ENCODE results near the gene THBS2.
"Not testable (repeated sequence)": the region's sequence is repeated elsewhere in the genome, so short reads cannot be mapped to it uniquely, and the experiment has no call there.

The THBS2 gene

DNA sequence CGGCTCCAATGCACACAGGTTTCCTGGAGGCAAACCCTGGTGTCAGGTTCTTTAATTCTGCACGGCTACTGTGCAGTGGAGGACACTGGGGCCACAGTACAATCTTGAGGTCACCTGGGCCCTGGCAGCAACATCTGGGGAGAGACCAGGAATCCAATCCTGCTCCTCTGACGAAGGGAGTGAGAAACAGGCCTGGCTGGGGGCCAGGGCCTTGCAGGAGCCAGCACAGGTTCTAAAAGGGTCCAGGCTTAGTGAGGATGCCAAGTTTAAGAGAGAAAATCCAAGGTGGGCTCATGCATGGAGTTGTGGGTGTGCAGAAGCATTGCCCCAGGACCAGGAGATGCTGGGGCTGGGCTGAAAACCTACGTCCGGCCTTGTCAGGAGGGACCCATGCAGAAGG, 12.6 kb upstream of the THBS2 start:
- no peak overlapping the region for H3K4me3 ChIP-seq (ENCODE audit: low read length)
- H3K27ac ChIP-seq (ENCODE audit: low read depth, low read length): no peak overlapping the region
- H3K23ac ChIP-seq (ENCODE audit: low read length): no peak overlapping the region
- no CpG with 5 or more reads among the region's 5 CpGs for WGBS (ENCODE audit: extremely low coverage, insufficient coverage, low lambda C conversion rate)
- no peaks in the 10 kb centered on the region for H3K79me1 ChIP-seq (ENCODE audit: low read length)
- no peak overlapping the region for H2AK5ac ChIP-seq (ENCODE audit: low read length)
- no peak overlapping the region for H3K4ac ChIP-seq (ENCODE audit: low read depth, low read length)
- no peaks in the 10 kb centered on the region for H3K79me2 ChIP-seq (ENCODE audit: control insufficient read depth, insufficient read depth, low read length)
- no peak for DNase-seq
- H3K36me3 ChIP-seq (ENCODE audit: control insufficient read depth, insufficient read depth, low read length): no peaks in the 10 kb centered on the region
- H4K5ac ChIP-seq (ENCODE audit: low read length): no peak overlapping the region
- H3K4me1 ChIP-seq (ENCODE audit: control insufficient read depth, low read depth, low read length): no peaks in the 10 kb centered on the region
- H3K18ac ChIP-seq (ENCODE audit: low read length): no peak overlapping the region
- no peak overlapping the region for H3K4me2 ChIP-seq (ENCODE audit: low read length)
- no peak overlapping the region for H3K56ac ChIP-seq (ENCODE audit: low read length)
- H4K8ac ChIP-seq (ENCODE audit: low read depth, low read length): no peak overlapping the region
- no peak overlapping the region for H3K9ac ChIP-seq (ENCODE audit: low read length)
- H2BK15ac ChIP-seq (replicated peaks; ENCODE audit: low read depth): no peak overlapping the region
- no peaks in the 10 kb centered on the region for H3K27me3 ChIP-seq (ENCODE audit: insufficient read depth, low read length, poor library complexity)
- H2BK120ac ChIP-seq (ENCODE audit: low read depth, low read length): no peak overlapping the region
- H2BK5ac ChIP-seq (ENCODE audit: low read length): no peak overlapping the region

GRCh38 chr6:169265486-169266131, 12.0 kb upstream of the THBS2 start:
- no peak overlapping the region for H3K4me2 ChIP-seq (ENCODE audit: low read length)
- no peaks in the 10 kb centered on the region for H3K79me2 ChIP-seq (ENCODE audit: control insufficient read depth, insufficient read depth, low read length)
- no peak overlapping the region for H3K18ac ChIP-seq (ENCODE audit: low read length)
- H3K4ac ChIP-seq (ENCODE audit: low read depth, low read length): no peak overlapping the region
- no peak overlapping the region for H4K8ac ChIP-seq (ENCODE audit: low read depth, low read length)
- no CpG with 5 or more reads among the region's 12 CpGs for WGBS (ENCODE audit: extremely low coverage, insufficient coverage, low lambda C conversion rate)
- no peak overlapping the region for H2AK5ac ChIP-seq (ENCODE audit: low read length)
- no peak overlapping the region for H3K9ac ChIP-seq (ENCODE audit: low read length)
- H3K27ac ChIP-seq (ENCODE audit: low read depth, low read length): no peak overlapping the region
- no peak overlapping the region for H2BK5ac ChIP-seq (ENCODE audit: low read length)
- no peak for DNase-seq
- no peak overlapping the region for H4K5ac ChIP-seq (ENCODE audit: low read length)
- no peak overlapping the region for H3K23ac ChIP-seq (ENCODE audit: low read length)
- H3K36me3 ChIP-seq (ENCODE audit: control insufficient read depth, insufficient read depth, low read length): no peaks in the 10 kb centered on the region
- no peaks in the 10 kb centered on the region for H3K79me1 ChIP-seq (ENCODE audit: low read length)
- H2BK15ac ChIP-seq (replicated peaks; ENCODE audit: low read depth): no peak overlapping the region
- H3K56ac ChIP-seq (ENCODE audit: low read length): no peak overlapping the region
- H3K27me3 ChIP-seq (ENCODE audit: insufficient read depth, low read length, poor library complexity): no peaks in the 10 kb centered on the region
- no peaks in the 10 kb centered on the region for H3K4me1 ChIP-seq (ENCODE audit: control insufficient read depth, low read depth, low read length)
- H2BK120ac ChIP-seq (ENCODE audit: low read depth, low read length): no peak overlapping the region
- no peak overlapping the region for H3K4me3 ChIP-seq (ENCODE audit: low read length)

- Histone ChIP-seq H3K4me3 (ENCODE audit: low read length) (no peak overlapping the region), H3K27ac (ENCODE audit: low read depth, low read length) (no peak overlapping the region)
Observed at GRCh38 chr6:169263836-169264608, 10.4 kb upstream of the THBS2 start.

GRCh38 chr6:169263374-169263773, 9.7 kb upstream of the THBS2 start:
- H2BK15ac ChIP-seq (replicated peaks; ENCODE audit: low read depth): no peak overlapping the region
- H3K27me3 ChIP-seq (ENCODE audit: insufficient read depth, low read length, poor library complexity): no peaks in the 10 kb centered on the region
- WGBS (ENCODE audit: extremely low coverage, insufficient coverage, low lambda C conversion rate): no CpG with 5 or more reads among the region's 3 CpGs

More at GRCh38 chr6:169263836-169264608, 10.4 kb upstream of the THBS2 start:
- Histone ChIP-seq H3K27me3 (ENCODE audit: insufficient read depth, low read length, poor library complexity) (no peaks in the 10 kb centered on the region), H4K5ac (ENCODE audit: low read length) (no peak overlapping the region), H3K4me2 (ENCODE audit: low read length) (no peak overlapping the region), H3K36me3 (ENCODE audit: control insufficient read depth, insufficient read depth, low read length) (no peaks in the 10 kb centered on the region), H2BK120ac (ENCODE audit: low read depth, low read length) (no peak overlapping the region), H3K79me2 (ENCODE audit: control insufficient read depth, insufficient read depth, low read length) (no peaks in the 10 kb centered on the region), H2BK15ac (replicated peaks; ENCODE audit: low read depth) (no peak overlapping the region), H2AK5ac (ENCODE audit: low read length) (no peak overlapping the region), H3K9ac (ENCODE audit: low read length) (no peak overlapping the region), H4K8ac (ENCODE audit: low read depth, low read length) (no peak overlapping the region), H3K4me1 (ENCODE audit: control insufficient read depth, low read depth, low read length) (no peaks in the 10 kb centered on the region), H3K79me1 (ENCODE audit: low read length) (no peaks in the 10 kb centered on the region), H3K56ac (ENCODE audit: low read length) (no peak overlapping the region), H3K18ac (ENCODE audit: low read length) (no peak overlapping the region), H2BK5ac (ENCODE audit: low read length) (no peak overlapping the region), H3K23ac (ENCODE audit: low read length) (no peak overlapping the region), H3K4ac (ENCODE audit: low read depth, low read length) (no peak overlapping the region)
- WGBS (ENCODE audit: extremely low coverage, insufficient coverage, low lambda C conversion rate): no CpG with 5 or more reads among the region's 21 CpGs
- no peak for DNase-seq

DNA sequence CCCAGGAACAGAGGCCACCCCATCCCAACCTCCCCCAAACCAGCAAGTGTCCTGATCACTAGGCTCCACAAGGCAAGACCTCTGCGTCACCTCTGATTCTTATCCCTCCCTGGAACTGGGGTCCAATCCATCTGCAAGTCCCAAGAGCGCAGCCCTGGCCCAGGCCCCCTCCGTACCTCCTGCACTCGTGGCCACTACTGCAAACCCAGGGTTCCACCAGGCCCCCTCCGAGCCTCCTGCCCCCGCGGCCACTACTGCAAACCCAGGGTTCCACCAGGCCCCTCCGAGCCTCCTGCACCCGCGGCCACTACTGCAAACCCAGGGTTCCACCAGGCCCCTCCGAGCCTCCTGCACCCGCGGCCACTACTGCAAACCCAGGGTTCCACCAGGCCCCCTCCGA, 9.0 kb upstream of the THBS2 start:
- not testable (repeated sequence) for H3K4me3 ChIP-seq (ENCODE audit: low read length); H4K8ac ChIP-seq (ENCODE audit: low read depth, low read length); H2BK5ac ChIP-seq (ENCODE audit: low read length); H3K4me2 ChIP-seq (ENCODE audit: low read length); H3K4ac ChIP-seq (ENCODE audit: low read depth, low read length); H3K79me2 ChIP-seq (ENCODE audit: control insufficient read depth, insufficient read depth, low read length); H3K27ac ChIP-seq (ENCODE audit: low read depth, low read length); H3K27me3 ChIP-seq (ENCODE audit: insufficient read depth, low read length, poor library complexity); H3K36me3 ChIP-seq (ENCODE audit: control insufficient read depth, insufficient read depth, low read length); H3K79me1 ChIP-seq (ENCODE audit: low read length); H3K4me1 ChIP-seq (ENCODE audit: control insufficient read depth, low read depth, low read length); H3K18ac ChIP-seq (ENCODE audit: low read length); H3K23ac ChIP-seq (ENCODE audit: low read length); H4K5ac ChIP-seq (ENCODE audit: low read length); DNase-seq; H3K56ac ChIP-seq (ENCODE audit: low read length); H2BK15ac ChIP-seq (replicated peaks; ENCODE audit: low read depth); H2BK120ac ChIP-seq (ENCODE audit: low read depth, low read length); H3K9ac ChIP-seq (ENCODE audit: low read length); H2AK5ac ChIP-seq (ENCODE audit: low read length)
- no CpG with 5 or more reads among the region's 14 CpGs for WGBS (ENCODE audit: extremely low coverage, insufficient coverage, low lambda C conversion rate)

More at GRCh38 chr6:169263374-169263773, 9.7 kb upstream of the THBS2 start:
- DNase-seq: no peak
- H3K4me1 ChIP-seq (ENCODE audit: control insufficient read depth, low read depth, low read length): no peaks in the 10 kb centered on the region
- H2BK120ac ChIP-seq (ENCODE audit: low read depth, low read length): no peak overlapping the region
- no peak overlapping the region for H3K23ac ChIP-seq (ENCODE audit: low read length)
- no peak overlapping the region for H2AK5ac ChIP-seq (ENCODE audit: low read length)
- no peaks in the 10 kb centered on the region for H3K79me1 ChIP-seq (ENCODE audit: low read length)
- H3K4me3 ChIP-seq (ENCODE audit: low read length): no peak overlapping the region
- no peaks in the 10 kb centered on the region for H3K79me2 ChIP-seq (ENCODE audit: control insufficient read depth, insufficient read depth, low read length)
- H3K36me3 ChIP-seq (ENCODE audit: control insufficient read depth, insufficient read depth, low read length): no peaks in the 10 kb centered on the region
- no peak overlapping the region for H3K4ac ChIP-seq (ENCODE audit: low read depth, low read length)
- H3K4me2 ChIP-seq (ENCODE audit: low read length): no peak overlapping the region
- no peak overlapping the region for H3K9ac ChIP-seq (ENCODE audit: low read length)
- no peak overlapping the region for H4K5ac ChIP-seq (ENCODE audit: low read length)
- no peak overlapping the region for H3K27ac ChIP-seq (ENCODE audit: low read depth, low read length)
- no peak overlapping the region for H2BK5ac ChIP-seq (ENCODE audit: low read length)
- no peak overlapping the region for H4K8ac ChIP-seq (ENCODE audit: low read depth, low read length)
- no peak overlapping the region for H3K56ac ChIP-seq (ENCODE audit: low read length)
- no peak overlapping the region for H3K18ac ChIP-seq (ENCODE audit: low read length)

Measured in mesendoderm (in vitro differentiated cells).